ENCODE measurements around the gene ARHGAP40.

Gene ARHGAP40

DNA sequence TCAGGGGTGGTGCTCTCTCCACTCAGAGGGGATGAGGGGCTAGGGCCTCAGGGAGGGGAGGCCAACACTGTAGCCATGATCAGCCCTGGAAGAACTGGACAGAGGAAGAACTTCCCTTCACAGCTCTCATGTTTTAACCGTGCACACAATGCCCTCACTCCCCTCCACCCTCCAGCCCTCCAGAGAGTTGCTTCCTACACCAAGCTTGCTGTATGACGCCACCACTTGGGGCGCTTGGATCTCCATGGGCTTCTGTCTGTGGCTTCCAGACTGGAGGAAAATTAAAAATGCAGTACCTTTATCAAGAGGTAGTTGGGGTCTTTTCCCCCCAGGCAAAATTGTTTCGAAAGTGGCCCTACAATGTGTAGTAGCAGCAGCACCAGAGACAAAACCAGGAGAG, 48.4 kb downstream of the ARHGAP40 start:
- no peak for DNase-seq (ENCODE audit: low read depth)

DNA sequence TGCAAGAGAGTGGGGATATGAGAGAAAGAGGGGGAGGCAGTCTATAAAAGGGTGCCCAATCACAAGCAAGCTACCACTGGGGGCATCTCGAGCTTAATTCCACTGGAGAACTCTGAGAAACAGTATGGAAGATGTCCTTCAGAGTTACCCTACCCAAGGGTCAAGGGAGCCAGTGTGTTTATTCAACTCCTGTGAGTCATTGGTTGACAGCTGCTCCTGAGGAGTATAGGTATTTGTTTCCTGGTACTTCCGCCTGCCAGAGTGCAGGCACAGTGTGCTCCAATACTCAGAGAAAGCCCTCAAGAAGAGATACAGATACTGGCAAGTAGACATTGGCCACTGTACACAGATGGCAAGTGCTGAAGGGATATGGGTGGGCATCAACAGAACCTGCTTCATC, 49.5 kb downstream of the ARHGAP40 start:
- DNase-seq (ENCODE audit: low read depth): no peak

DNA sequence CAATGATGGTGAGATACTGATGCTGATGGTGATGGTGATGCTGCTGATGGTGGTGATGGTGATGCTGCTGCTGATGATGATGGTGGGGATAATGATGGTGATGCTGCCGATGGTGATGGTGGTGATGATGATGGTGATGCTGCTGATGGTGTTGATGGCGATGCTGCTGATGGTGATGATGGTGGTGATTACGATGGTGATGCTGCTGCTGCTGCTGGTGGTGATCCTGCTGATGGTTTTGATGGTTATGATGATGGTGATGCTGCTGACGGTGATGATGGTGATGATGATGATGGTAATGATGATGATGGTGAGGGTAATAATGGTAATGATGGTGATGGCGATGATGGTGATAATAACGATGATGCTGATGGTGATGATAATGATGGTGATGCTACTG, 50.0 kb downstream of the ARHGAP40 start:
- DNase-seq (ENCODE audit: low read depth): no peak

DNA sequence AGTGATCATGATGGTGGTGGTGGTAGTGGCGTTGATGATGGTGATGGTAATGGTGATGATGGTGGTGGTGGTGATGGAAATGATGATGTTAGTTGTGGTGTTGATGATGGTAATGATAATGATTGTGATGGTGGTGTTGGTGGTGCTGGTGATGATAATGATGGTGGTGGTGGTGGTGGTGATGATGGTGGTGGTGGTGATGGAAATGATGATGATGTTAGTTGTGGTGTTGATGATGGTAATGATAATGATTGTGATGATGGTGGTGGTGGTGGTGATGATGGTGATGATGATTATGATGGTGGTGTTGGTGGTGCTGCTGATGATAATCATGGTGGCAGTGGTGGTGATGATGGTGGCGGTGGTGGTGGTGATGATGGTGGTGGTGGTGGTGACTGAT, 51.4 kb downstream of the ARHGAP40 start:
- no peak for DNase-seq (ENCODE audit: low read depth)

DNA sequence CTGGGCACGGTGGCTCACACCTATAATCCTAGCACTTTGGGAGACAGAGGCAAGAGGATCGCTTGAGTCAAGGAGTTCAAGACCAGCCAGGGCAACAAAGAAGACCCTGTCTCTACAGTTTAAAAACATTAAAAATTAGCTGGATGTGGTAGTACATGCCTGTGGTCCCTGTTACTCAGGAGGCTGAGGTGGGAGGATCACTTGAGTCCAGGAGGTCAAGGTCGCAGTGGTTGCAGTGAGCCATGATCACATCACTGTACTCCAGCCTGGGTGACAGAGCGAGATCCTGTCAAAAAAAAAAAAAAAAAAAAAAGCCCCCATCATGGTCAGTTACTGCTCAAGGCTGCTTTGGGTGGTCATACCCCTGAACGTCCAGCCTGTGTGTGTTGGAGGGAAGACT, 55.8 kb downstream of the ARHGAP40 start:
- no peak for DNase-seq (ENCODE audit: low read depth)

DNA sequence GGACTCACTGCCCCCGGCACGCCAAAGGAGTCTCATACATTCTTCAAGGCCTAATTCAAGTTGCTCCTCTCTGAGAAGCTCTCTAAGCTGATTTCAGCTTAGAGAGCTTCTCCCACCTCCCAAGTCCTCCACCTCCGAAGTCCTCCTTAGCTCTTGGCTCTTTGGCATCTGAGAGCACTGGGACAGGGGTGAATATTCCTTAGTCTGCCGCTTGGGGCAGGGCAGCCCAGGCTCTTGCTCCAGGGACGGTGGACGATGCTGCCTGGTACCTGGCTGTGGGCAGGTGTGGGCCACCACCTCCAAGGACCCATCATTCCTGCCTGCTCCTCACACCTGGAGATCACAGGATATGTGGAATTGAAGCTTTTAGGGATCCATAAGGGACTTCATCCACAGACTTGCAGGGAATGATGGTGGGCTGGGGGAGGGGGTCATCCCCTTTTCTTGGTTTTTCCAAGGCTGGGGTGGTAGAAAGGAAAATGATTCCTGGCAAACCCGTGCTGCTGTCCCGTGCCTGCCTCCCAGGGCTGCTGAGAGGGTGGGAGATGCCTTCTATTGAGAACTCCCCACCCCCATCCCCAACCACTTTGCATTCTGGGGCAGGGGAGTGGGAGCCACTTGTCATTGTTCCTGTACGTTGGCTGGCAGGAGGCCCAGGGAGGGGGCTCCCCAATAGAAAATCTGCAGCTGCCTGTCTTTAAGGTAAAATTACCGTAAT, 57.4 kb downstream of the ARHGAP40 start:
- no peak for DNase-seq (ENCODE audit: low read depth)

DNA sequence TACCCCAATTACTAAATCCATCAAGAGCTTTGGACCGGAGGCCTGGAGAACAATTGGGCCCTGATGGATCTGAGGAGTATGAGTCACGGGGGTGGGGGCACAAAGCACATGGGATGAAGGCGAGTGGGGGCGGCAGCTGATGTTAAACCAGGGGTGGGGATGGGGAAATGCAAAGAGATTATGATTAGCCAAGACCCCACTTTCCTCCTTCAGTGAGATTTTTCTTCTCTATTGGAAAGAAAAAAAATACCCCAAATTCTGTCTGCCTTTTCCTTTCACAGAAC, 57.9 kb downstream of the ARHGAP40 start:
- DNase-seq (ENCODE audit: low read depth): no peak

DNA sequence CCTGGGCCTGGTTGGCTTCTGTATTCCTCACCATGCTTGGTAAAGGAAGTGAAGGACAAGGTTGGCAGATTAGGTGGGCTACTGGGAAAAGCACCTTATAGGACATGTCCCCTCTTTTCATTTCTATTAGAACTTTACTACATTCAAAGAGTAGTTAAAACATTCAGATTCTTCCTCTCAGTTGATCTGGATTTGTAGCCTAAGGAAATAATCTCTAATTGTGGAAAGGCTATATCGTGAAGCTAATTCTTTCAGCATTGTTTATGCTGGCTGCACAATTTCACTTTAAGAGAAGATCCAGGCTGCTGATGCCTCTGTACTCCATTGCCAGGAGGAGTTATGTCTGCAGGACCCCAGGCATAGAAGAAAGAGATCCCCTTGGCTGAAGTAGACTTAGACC, 58.8 kb downstream of the ARHGAP40 start:
- no peak for DNase-seq (ENCODE audit: low read depth)

DNA sequence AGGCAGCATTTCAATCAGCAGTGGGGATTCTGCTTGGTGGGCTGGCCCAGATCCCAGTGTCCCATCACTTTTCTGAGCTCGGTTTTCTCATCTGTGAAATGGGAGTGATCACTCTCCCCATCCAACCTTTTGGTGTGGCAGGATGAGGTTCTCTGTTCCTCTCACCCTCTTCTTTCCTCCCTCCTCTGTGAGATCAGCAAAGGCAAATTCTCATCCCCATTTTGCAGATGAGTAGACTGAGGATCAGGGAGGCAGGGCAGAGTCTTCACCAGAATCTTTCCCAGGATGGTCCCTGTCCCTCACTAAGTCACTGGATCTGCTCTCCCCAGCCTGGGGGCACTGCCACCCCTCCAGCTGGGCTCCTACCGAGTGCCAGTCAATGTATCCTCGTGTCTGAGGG, 62.1 kb downstream of the ARHGAP40 start:
- no peak for DNase-seq (ENCODE audit: low read depth)

DNA sequence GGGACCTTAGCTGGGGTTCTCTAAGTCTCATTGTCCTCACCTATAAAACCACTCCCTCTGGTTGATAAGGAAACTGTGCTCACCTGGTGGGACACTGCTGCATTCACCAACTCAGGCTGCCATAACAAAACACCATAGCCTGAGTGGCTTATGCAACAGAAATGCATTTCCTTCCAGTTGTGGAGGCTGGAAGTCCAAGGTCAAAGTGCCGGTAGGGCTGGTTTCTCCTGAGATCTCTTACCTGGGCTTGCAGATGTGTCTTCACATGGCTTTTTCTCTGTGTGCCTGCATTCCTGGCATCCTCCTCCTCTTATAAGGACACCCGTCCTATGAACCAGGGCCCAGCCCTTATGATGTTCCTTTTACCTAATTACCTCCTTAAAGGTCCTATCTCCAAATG, 62.7 kb downstream of the ARHGAP40 start:
- no peak for DNase-seq (ENCODE audit: low read depth)

DNA sequence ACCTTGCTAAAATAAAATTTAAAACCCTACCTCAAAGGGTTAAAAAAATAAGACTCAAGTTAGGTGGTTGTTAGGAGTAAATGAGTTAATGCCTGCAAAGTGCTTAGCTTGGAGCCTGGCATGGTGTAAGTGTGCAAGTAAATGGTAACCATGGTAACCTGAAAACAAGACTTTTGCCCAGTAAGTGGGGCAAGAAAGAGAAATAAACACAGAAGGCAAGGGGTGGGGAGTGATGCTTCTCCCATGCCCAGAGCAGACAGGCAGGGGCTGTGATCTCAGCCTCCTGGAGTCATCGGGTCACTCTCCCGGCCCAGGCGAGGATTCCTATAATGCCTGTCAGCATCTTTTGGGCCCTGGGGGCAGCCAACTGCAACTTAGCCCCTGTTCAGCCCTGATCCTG, 63.5 kb downstream of the ARHGAP40 start:
- DNase-seq (ENCODE audit: low read depth): no peak

DNA sequence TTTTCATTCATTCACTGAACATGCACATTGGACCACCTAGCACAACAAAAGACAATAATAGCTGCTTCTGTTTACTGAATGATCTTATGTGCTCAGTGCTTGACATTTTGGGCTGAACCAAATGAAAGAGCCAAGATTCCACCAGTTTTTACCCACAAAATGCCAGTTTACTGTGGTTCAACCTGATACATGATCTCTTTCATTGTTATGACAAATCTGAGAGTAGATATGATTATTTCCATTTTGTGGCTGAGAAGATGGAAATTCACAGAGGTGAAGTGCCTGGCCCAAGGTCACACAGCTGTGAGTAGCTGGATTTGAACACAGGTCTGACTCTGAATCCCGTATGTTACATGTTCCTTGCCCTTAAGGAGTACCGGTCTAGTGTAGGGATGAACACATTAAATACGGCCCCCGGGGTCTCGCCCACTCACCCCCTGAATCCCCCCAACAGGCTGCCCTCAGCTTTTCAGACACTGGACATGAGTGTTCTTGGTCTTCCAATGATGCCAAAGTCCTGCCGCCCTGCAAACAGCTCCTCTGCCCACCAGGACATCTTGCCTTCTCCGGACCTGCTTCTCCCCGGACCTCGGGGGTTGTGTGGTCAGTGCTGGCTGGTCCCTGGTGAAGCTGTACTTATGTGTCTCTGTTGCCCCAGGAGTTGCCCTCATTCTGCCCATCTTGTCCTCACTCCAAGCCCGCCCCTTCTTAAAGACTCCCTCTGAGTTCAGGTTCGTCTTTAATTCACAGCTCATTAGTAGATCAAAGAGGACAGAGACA, 64.1 kb downstream of the ARHGAP40 start:
- DNase-seq (ENCODE audit: low read depth): no peak

DNA sequence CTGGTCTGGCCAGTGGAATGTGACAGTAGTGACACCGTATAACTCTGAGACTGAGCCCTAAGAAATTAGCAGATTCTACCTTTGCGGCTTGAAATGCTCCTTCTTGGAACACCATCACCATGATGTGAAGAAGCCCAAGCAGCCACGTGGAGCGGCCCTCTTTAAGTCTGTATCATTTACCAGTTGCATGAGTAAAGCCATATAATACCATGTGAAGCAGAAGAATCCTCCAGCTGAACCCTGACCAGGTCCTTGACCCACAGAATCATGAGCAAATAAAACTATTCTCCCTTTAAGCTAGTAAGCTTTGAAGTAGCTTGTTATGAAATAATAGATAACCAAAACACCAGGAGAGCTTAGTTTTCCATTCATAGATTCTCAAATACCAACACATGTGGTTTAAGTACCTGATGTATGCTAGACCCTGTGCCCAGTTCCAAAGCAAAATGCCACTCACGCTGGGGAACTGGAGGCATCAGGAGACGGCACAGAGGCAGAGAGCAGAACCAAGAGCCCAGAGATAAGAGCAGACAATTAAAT, 65.9 kb downstream of the ARHGAP40 start:
- DNase-seq (ENCODE audit: low read depth): no peak

DNA sequence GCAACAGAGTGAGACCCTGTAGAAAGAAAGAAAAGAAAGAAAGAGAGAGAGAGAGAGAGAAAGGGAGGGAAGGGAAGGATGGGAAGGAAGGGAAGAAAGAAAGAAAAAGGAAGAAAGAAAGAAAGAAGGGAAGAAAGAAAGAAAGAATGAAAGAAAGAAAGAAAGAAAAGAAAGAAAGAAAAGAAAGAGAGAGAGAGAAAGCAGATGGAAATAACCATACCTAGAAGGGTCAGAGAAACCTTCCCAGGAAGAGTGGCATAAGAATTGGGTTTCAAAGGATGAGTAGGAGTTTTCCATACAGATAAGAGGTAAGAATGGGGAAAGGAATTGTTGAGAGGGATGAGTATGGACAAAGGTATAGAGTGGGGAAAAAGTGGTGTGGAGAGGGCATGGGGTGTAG, 68.1 kb downstream of the ARHGAP40 start:
- no peak for DNase-seq (ENCODE audit: low read depth)

DNA sequence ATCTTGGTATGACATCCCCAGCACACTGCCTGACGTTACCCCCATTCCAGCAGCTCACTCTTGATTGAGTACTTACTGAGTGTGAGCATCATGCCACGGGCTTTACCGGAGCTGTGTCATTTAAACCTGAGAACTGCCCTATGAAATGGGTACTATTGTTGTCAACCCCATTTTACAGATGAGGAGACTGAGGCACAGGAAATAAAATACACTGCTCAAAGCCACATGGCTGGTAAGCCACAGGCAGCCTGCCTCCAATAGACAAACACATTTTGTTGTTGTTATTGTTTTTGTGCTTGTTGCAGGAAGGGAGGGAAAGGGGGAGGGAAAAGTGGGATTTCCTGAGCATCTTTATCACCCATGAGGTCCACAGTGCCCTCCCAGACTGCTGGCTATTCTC, 69.2 kb downstream of the ARHGAP40 start:
- DNase-seq (ENCODE audit: low read depth): no peak

DNA sequence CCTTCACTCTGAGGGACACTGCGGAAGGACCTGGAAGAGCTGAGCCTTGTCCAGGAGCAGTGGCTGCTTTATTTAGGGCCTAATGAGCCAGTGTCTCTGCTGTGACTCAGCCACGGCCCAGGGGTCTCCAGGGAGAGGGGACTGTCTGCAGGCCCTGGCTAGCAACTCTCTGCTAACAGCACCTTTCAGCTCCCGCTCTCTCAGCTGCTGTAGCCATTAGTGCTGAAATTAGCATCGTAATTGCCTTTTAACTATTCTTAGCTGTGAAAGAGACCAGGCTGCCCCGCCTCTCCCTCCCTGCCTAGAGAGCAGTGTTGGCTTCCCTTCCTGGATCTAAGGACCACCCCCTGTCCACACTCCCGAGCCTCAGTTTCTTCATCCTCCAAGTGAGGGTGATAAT, 69.6 kb downstream of the ARHGAP40 start:
- DNase-seq (ENCODE audit: low read depth): no peak

DNA sequence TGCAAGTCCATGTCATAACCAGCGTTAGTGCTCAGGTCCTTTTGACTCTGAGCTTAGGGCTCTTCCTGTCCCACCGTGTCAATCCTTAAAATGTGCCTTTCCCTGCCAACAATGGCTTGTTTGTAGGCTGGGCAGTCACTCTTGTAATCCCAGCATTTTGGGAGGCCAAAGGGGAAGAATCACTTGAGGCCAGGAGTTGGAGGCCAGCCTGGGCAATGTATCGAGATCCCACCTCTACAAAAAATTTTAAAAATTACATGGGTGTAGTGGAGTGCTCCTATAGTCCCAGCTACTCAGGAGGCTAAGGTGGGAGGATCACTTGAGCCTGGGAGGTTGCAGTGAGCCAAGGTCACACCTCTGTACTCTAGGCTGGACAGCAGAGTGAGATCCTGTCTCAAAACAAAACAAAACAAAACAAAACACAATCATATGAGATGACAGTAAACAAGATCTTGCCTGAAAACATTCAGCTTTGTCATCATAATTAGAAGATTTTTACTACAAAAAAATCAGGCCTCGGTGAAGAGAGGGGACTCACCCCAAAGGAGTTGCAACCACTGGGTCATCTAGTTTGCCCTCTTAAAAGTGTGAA, 70.2 kb downstream of the ARHGAP40 start:
- no peak for DNase-seq (ENCODE audit: low read depth)

DNA sequence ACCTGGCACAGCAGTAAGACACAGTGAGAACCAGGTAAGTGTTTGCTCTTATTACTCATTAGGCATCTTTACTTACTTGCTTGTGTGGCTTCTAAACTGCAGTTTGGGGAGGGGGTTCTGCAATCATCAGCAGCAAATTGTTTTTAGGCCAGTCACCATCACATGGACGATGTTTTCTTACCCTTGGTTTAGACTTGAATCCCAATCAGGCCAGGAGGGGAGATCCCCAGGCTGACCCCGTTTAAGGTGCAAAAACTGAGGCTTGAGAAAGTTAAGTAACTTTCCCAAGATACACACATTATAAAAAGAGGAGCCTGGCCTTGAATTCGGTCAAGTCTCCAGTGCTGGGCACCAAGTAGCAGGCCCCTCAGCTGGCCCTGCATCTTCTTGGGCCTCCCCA, 70.9 kb downstream of the ARHGAP40 start:
- no peak for DNase-seq (ENCODE audit: low read depth)

DNA sequence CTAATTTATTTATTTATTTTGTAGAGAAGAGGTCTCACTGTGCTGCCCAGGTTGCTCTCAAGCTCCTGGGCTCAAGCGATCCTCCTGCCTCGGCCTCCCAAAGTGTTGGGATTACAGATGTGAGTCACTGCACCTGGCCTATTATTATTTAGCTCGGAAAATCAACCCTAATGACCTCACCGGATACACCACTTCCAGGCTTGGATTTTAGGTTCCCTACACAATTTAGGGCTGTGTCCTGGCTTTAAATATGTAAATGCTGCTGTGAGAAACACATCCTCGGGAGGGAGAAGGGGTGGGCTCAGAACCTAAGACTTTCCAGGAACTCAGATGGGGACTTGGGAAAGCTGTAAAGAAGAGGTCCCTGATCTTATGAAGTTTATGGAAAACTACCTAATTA, 71.7 kb downstream of the ARHGAP40 start:
- DNase-seq (ENCODE audit: low read depth): no peak

DNA sequence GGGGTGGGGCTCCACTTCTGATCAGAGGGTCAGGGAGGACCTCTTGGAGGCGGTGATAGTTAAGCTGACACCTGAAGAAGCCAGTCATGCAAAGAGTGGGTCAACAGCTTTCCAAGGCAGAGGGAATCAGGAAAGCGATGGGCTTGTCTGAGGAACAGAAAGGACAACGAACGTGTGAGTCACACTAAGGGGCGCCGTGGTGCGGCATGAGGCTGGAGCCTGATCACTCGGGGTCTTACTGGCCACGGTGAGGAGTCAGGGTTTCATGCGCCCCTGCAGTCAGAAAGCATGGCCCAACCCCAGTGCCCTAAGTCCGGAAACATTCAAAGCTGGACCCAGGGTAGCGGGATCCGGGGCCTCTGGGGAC, 72.1 kb downstream of the ARHGAP40 start:
- DNase-seq (ENCODE audit: low read depth): no peak

DNA sequence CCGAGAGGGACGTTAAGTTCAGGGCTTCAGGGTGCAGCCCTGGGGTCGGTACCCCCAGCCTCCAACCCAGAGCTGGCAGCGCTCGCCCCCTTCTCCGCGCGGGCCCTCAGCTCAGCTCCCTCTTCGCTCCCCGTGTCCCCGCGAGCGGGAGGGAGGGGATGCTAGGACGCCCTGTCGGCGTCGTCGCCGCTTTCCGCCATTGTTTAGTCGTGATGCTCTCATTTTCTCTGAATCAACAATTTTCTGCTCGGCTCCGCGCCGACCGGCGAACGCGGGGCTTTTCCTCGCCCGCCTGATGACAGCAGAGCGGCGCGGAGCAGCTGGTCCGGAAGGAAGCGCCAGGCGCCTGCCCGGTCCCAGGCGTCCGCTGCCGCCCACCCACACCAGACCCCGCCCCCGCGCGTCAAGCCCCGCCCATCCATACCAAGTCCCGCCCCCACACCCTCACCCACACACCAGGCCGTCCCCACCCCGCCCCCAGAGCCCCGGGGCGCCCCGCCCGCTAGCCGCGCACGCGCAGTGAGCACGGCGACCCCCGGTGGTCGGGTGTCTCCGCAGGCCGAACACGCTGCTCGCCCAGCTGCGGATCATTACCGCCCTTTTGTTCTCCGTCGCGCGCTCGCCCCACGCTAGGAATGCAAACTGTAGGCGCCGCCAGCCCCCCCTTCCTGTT, 72.6 kb downstream of the ARHGAP40 start:
- peak; percentile 22 for DNase-seq (ENCODE audit: low read depth)

DNA sequence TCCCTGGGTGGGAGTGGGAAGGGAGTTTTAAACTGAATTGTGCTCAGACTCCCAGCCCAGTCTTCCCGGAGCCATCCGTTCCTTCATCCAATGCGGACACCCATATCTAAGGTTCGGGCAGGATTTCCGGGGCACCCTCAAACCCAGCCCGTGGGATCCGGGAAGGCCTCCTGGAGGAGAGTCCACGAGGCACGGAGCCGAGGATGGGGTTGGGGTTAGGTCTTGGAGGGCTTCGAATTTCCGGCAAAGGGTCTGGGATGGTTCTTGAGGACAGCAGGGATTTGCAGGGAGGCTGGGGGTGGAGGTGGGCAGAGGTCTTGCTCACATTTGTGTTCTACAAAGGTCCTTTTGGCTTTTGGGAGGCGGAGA, 73.1 kb downstream of the ARHGAP40 start:
- DNase-seq (ENCODE audit: low read depth): no peak

DNA sequence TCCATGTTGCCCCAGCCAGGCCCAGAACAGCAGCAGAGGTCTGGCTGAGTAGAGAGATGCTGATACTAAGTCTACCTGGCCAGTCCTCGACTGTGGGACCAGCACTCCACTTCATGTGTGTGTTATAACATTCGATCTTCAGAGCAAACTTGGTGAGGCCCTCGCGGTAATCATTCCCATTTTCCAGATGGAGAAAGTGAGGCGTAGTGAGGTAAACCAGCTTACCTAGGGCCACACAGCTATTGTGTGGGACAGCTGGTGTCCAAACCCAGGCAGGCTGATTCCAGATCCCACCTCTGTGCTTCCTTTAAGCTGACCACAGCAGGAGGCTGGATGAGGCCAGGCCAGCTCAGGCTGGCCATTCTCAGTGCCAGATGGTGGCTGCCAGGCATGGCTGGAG, 75.0 kb downstream of the ARHGAP40 start:
- no peak for DNase-seq (ENCODE audit: low read depth)

Measured in fibroblast of gingiva (primary cell).